ENCODE data around the gene PIK3AP1.
A peak's percentile ranks its signal among the peaks of the same experiment; 100 is the strongest.
"Not testable (repeated sequence)": the region's sequence is repeated elsewhere in the genome, so short reads cannot be mapped to it uniquely, and the experiment has no call there.

Gene PIK3AP1

GRCh38 chr10:96586419-96587263, 133.7 kb downstream of the PIK3AP1 start, which contains the start of gene TM9SF3:
Gene TM9SF3 (minus strand): TSS chr10:96587012. CDS start chr10:96586835, 177 bp downstream.
- peak; percentile 84 to 88 for DNase-seq (ENCODE audit: extremely low read depth in 1 of 2, low read depth in 1 of 2)

- DNase-seq (ENCODE audit: extremely low read depth in 1 of 2, low read depth in 1 of 2) = no peak
Observed at GRCh38 chr10:96585736-96586418, 134.4 kb downstream of the PIK3AP1 start.

GRCh38 chr10:96584474-96584873, 135.8 kb downstream of the PIK3AP1 start:
- DNase-seq (ENCODE audit: extremely low read depth in 1 of 2, low read depth in 1 of 2) = no peak

GRCh38 chr10:96584035-96584434, 136.3 kb downstream of the PIK3AP1 start:
- DNase-seq (ENCODE audit: extremely low read depth in 1 of 2, low read depth in 1 of 2) = no peak

DNA sequence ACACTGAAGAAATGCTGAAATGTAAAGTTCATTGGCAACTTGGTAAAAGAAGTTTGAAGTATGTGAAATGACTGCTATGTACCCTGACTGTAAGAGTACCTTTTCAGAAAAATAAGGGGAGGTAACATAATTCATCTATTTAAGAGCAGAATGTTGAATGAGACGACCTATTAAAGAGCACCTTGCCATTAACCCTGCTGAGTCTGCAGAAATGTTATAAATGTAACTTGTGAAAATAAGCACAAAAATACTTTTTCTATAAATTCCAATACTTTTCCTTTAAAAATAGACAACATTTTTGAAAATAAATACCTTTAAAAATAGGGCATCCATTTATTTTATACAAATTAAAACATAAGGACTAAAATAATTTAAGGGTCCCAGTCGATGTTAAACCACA, 141.2 kb downstream of the PIK3AP1 start:
- DNase-seq (ENCODE audit: extremely low read depth in 1 of 2, low read depth in 1 of 2) = no peak

- DNase-seq (ENCODE audit: extremely low read depth in 1 of 2, low read depth in 1 of 2) = no peak
Observed at GRCh38 chr10:96578633-96579032, 141.7 kb downstream of the PIK3AP1 start.

DNA sequence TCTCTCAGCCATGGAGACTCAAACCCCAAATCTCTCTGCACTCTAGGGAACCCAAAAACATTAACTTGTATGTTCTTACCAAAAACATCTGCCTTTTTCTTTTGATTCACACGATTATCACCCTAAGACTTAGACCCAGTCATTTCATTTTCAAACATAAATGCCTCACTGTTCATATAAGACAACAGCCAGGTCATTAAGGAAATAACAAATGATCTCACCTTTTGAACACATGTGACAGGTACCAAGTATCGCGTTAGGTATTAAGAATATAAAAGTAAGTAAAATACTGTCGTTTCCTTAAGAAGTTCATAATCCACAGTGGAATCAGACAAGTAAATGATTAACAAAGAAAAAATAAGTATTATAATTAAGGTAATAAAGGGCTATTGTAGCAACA, 142.3 kb downstream of the PIK3AP1 start:
- no peak for DNase-seq (ENCODE audit: extremely low read depth in 1 of 2, low read depth in 1 of 2)

GRCh38 chr10:96577069-96577468, 143.2 kb downstream of the PIK3AP1 start:
- DNase-seq (ENCODE audit: extremely low read depth in 1 of 2, low read depth in 1 of 2) = no peak

DNA sequence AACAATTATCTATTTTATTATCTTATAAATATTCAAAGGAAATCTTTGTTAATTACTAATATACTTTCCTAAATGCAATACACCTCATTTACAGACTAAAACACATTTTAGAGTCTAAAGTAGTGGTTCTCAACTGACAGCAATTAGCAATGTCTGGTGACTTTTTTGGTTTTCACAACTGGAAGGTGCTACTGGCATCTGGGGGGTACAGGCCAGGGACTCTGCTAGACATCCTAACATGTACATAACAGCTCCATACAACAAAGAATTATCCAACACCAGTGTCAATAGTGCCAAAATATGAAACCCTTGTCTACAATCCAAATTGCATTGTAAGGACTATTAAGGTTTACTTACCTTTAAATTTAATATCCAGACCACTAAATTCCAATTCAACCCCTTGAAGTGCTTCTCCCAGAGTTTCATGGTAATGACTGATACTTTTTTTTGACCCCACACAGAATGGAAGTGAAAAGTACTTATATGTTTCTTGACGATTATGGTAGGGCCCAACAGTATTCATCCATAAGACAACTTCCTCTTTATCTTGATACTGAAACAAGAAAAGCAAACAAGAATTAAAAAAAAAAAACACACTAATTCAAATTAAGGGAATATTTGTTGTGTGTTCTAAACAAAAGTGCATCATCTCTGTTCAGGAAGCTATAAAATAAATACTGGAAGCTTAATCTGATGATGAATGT, 143.9 kb downstream of the PIK3AP1 start:
- no peak for DNase-seq (ENCODE audit: extremely low read depth in 1 of 2, low read depth in 1 of 2)

DNA sequence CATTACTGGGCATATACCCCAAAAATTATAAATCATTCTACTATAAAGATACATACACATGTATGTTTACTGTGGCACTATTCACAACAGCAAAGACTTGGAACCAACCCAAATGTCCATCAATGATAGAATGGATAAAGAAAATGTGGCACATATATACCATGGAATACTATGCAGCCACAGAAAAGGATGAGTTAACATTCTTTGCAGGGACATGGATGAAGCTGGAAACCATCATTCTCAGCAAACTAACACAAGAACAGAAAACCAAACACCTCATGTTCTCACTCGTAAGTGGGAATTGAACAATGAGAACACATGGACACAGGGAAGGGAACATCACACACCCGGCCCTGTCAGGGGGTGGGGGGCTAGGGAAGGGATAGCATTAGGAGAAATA, 145.8 kb downstream of the PIK3AP1 start:
- not testable (repeated sequence) for DNase-seq (ENCODE audit: extremely low read depth in 1 of 2, low read depth in 1 of 2)

DNA sequence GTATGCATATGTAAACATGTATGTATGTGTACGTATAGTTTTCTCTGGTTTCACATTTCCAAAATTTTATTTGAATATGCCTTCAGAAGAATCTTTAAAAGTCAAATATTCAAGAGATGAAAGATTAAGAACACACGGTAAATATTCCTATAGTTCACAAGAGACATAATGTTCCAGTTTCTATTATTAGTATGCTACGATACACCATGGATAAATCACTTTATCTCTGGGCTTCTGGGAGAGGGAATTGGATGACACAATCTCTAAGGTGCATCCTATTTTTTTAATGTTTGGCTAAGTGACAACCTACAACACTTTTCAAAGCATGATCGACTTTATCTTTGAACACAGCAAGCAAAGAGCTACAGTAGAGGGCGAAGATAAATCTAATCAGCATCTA, 147.3 kb downstream of the PIK3AP1 start:
- DNase-seq (ENCODE audit: extremely low read depth in 1 of 2, low read depth in 1 of 2) = no peak

DNA sequence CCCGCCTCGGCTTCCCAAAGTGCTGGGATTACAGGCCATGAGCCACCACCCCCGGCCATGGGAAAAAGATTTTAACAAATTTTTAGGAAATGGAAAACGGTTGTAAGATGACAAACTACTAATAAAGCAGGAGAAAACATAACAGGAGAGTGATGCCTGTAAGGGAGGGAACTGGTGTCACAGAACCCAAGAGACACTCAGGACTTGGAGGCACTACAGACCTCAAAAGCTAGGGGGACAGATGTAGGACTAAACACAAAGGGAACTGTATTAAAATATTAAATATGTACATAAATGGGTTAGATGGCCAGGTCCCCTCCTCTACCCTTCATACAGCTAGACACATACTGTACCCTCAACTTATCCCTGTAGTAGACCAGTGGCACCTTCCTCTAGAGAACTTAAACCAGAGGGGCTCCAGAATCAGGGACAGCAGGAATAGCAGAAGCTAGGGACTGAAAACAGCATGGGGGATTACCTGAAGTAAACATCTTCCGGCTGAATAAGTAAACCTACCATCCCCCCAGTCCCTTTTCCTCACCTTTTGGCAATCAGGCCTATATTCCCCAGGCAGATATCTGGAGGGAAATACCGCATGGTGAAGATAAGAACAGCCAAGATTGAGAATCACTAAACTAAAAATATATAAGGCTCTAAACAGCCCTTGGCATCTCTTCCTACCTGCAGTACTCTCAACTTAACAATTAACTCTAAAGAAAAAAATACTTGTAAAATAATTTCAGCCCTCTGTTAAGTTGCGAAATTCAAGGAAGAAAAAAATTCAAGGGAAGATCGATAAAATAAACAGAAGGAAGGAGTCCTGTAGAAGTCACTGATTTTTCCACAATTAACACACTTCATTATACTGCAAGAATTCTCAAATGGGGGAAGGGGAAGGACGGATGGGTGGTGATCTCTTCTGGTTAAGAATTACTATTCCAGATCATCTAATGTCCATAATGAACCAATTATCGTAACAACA, 149.0 kb downstream of the PIK3AP1 start:
- no peak for DNase-seq (ENCODE audit: extremely low read depth in 1 of 2, low read depth in 1 of 2)

DNA sequence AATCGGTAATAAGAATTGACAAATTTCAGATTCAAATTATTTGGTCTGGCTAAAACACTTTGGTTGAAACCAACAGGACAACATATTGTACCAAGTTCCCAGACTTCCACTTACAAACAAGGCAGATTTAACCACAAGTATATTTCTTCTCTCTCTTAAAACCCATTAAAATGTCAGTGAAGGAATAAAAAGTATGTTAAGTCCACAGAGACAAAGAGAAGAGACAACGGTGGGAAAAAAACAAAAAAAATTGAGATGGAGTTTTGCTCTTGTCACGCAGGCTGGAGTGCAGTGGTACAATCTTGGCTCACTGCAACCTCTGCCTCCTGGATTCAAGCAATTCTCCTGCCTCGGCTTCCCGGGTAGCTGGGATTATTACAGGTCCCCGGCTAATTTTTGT, 149.8 kb downstream of the PIK3AP1 start:
- DNase-seq (ENCODE audit: extremely low read depth in 1 of 2, low read depth in 1 of 2) = no peak

GRCh38 chr10:96568402-96568801, 151.9 kb downstream of the PIK3AP1 start:
- no peak for DNase-seq (ENCODE audit: extremely low read depth in 1 of 2, low read depth in 1 of 2)

DNA sequence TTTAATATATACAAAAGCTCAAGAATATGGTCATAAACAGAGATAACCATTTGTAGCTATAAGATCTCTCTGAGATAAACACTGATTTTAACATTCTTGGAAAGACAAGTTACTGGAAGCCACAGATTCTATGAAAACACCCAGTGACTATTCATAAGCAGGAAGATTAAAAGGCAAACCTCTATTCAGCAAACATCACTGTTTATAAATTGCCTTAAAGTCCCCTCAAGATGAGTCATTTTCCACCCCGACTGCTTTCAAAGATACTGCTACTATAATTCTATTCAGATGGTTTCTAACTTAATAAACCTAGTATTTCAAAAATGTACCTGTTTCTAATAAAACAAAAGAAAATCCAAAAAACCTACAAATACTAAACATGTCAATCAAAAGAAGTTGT, 154.5 kb downstream of the PIK3AP1 start:
- DNase-seq (ENCODE audit: extremely low read depth in 1 of 2, low read depth in 1 of 2) = no peak

DNA sequence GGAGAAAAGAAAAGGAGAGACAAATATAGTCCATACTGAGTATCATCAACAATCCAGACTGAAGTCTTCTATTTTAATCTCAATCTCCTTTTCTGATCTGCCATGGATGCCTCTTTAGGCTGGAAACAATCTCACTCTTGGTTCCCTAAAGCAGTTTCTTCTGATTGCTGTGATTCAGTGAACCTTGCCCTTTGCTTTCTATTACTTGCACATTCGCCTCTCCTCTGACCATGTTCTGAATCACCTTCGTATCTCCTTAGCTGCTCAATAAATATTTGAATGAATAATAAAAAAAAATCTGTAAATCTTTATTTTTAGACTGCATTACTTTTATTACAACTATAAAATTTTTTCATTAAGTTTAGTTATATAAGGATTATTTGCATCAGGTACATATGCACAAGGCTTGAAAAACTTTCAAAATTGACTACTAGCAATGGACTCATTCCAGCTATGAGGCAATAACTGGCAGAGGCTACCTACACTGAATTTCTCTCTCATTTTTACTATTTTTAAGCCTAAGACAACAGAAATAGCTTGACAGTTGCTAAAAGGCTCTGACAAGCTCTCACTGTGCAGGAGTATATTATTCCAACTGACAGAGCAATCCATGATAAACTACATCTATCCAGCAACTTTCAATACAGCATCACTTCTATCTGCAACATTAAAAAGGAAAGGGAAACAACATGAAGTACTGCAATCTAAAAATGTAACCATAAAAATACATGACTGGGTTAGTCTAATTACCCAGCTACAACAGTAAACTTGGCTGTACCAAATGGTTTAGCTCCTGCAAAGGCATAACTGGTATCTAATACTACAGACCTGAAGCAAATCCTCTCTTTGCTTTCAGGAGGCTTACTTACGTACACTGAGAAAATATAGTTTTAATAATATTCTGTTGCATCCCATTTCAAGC, 159.1 kb downstream of the PIK3AP1 start:
- no peak for DNase-seq (ENCODE audit: extremely low read depth in 1 of 2, low read depth in 1 of 2)

DNA sequence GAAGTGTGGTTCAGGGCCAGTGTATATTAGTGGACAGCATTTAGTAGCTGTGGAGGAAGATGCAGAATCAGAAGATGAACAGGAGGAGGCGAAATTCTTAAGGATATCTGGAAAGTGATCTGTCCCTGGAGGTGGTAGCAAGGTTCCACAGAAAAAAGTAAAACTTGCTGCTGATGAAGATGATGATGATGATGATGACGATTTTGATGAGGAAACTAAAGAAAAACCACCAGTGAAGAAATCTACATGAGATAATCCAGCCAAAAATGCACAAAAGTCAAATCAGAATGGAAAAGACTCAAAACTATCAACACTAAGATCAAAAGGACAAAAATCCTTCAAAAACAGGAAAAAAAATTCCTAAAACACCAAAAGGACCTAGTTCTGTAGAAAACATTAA, 159.8 kb downstream of the PIK3AP1 start:
- no peak for DNase-seq (ENCODE audit: extremely low read depth in 1 of 2, low read depth in 1 of 2)

DNA sequence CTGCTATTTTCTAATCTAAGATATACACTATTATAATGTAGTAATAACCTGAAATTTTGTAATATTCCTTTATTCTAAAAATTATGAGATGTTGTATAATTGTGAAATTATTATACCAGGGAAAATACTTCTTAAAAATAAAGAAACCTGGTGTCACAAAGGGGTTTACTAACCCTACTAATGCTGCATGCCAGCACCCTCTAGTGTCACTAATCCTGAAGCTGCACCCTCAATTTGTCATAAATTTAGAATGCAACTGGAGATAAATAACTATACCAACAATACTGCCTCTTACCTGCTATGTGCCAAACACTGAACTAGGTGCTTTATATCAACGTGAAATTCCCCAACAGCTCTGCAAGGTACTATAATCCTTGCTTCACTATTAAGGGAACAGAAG, 164.3 kb downstream of the PIK3AP1 start:
- no peak for DNase-seq (ENCODE audit: extremely low read depth in 1 of 2, low read depth in 1 of 2)

- no peak for DNase-seq (ENCODE audit: extremely low read depth in 1 of 2, low read depth in 1 of 2)
Observed at GRCh38 chr10:96555330-96555729, 165.0 kb downstream of the PIK3AP1 start.
